ENCODE measurements around the gene KLHL42. TPM values are rescaled to one million over a fixed set of nuclear protein-coding genes. Genes with fewer than 3 reads are reported as not detected.

Gene KLHL42
- total RNA-seq, 1 experiment from 2014 or later = 35.8 TPM

DNA sequence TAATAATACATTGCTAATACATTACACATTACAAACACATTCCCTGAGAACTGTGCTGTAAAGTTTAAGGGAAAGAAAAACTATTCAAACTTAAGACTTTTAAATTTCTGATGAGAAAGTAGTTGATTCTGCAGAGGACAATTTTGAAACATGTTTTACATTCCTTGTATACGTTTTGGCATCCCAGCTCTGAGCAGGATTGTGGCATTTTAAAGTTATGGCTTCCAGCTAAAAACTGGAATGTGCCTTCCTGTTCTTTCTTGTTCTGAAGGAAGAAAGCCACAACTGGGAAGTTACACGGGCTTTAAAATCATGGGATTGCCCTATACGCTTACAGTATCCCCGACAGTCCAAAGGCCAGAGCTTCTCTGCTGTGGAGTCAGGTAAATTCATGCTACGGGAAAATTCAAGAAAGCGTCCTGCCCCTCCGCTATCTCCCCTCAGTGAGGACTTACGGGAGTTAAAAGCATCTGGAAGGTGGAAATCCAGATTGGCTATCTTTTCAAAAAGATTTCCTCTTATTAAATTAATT is 10.8 kb upstream of the KLHL42 start:
- no peak overlapping the region for H3K27ac ChIP-seq (ENCODE audit: insufficient read length, low read depth, low read length)
- H3T11ph ChIP-seq (ENCODE audit: low read length) = no peak overlapping the region
- no peak overlapping the region for H3K14ac ChIP-seq (ENCODE audit: insufficient read depth, low read length)
- no peaks in the 10 kb centered on the region for H3K23me2 ChIP-seq (ENCODE audit: insufficient read length, low read depth, low read length, poor library complexity, severe bottlenecking)
- no peak overlapping the region for H2AFZ ChIP-seq (ENCODE audit: low read length)
- no peak overlapping the region for H3K9ac ChIP-seq (ENCODE audit: extremely low read depth, insufficient read length, low read length)
- Mint-ChIP-seq H3K4me3 (no peak overlapping the region), H3K27me3 (ENCODE audit: low read depth) (no peaks in the 10 kb centered on the region), H3K4me1 (no peaks in the 10 kb centered on the region), H3K27ac (no peak overlapping the region), H3K9me3 (no peaks in the 10 kb centered on the region), H3K36me3 (ENCODE audit: insufficient read depth in 1 of 3, low read depth in 3 of 3) (no peaks in the 10 kb centered on the region)
- H2BK20ac ChIP-seq (ENCODE audit: low read depth, low read length, poor library complexity, severe bottlenecking) = no peak overlapping the region
- no peak overlapping the region for H3K4me2 ChIP-seq (ENCODE audit: insufficient read depth, insufficient read length, low read length)
- H3K4me1 ChIP-seq (ENCODE audit: insufficient read depth, low read length) = no peaks in the 10 kb centered on the region
- TF ChIP-seq CTCF (conservative IDR thresholded peaks at IDR 0.05) = no peak
- H4K20me1 ChIP-seq (ENCODE audit: control insufficient read depth, insufficient read depth, insufficient read length) = no peaks in the 10 kb centered on the region
- no peak overlapping the region for H3K4ac ChIP-seq (ENCODE audit: low read depth, low read length)
- no peak overlapping the region for H2BK15ac ChIP-seq (ENCODE audit: low read depth, low read length)
- no CpG with 5 or more reads among the region's 8 CpGs for WGBS (ENCODE audit: extremely low coverage, insufficient read length, low lambda C conversion rate)
- no peak overlapping the region for H3K18ac ChIP-seq (ENCODE audit: insufficient read length, low read depth, low read length)
- no peak for DNase-seq
- H2BK12ac ChIP-seq (ENCODE audit: insufficient read length, low read depth, low read length) = no peak overlapping the region
- H4K8ac ChIP-seq (replicated peaks; ENCODE audit: insufficient read length, low read depth, low read length) = no peak overlapping the region
- H3K79me1 ChIP-seq (ENCODE audit: insufficient read depth, low read depth, low read length, poor library complexity, severe bottlenecking) = no peaks in the 10 kb centered on the region
- no peaks in the 10 kb centered on the region for H3K9me3 ChIP-seq (ENCODE audit: control insufficient read depth, low read depth, low read length)
- H4K91ac ChIP-seq (ENCODE audit: insufficient read length, low read depth, low read length) = no peak overlapping the region
- no peak overlapping the region for H2BK5ac ChIP-seq (ENCODE audit: insufficient read length, low read length)
- H2AK5ac ChIP-seq (ENCODE audit: insufficient read length, low read length) = no peak overlapping the region
- no peak overlapping the region for H4K5ac ChIP-seq (ENCODE audit: insufficient read length, low read depth, low read length)
- no peaks in the 10 kb centered on the region for H3K27me3 ChIP-seq (ENCODE audit: insufficient read depth, low read length)
- no peaks in the 10 kb centered on the region for H3K79me2 ChIP-seq (ENCODE audit: insufficient read depth, low read length)
- no peak overlapping the region for H2BK120ac ChIP-seq (ENCODE audit: low read depth, low read length, poor library complexity, severe bottlenecking)
- no peak overlapping the region for H3K23ac ChIP-seq (ENCODE audit: insufficient read length, low read depth, low read length)
- H3K56ac ChIP-seq (ENCODE audit: insufficient read length, low read depth, low read length) = no peak overlapping the region

Measured in H9 (cell line).